DND-41 (cell line): ENCODE measurements around the gene LILRA6.

Experiments used
- ATAC-seq: fragments of 200-7000 bp; cut with Tn5 transposase; 3 replicates; pipeline ENCODE4 v1.9.1; 2021; ENCODE audit warnings: low read depth; ENCODE audit not compliant: insufficient read depth
- DNase-seq: peaks from one replicate; pipeline ENCODE4 v3.0.0-alpha.2; 2020
- H2AFZ ChIP-seq: 2 replicates; pipeline ENCODE4 v1.6.0; 2012; ENCODE audit warnings: low read depth, low read length
- H3K27ac ChIP-seq: 2 replicates; pipeline ENCODE4 v1.5.1; 2012; ENCODE audit warnings: low read length, inconsistent platforms
- H3K27me3 ChIP-seq: fragments of 200-600 bp; sonication (generic); 2 replicates; pipeline ENCODE4 v1.6.0; 2012; ENCODE audit warnings: low read length, mild to moderate bottlenecking, inconsistent platforms; ENCODE audit not compliant: insufficient read depth, poor library complexity
- H3K36me3 ChIP-seq: 2 replicates; pipeline ENCODE4 v1.5.1; 2012; ENCODE audit warnings: low read length, inconsistent platforms; ENCODE audit not compliant: insufficient read depth
- H3K4me1 ChIP-seq: 2 replicates; pipeline ENCODE4 v1.5.1; 2012; ENCODE audit warnings: mild to moderate bottlenecking, low read length; ENCODE audit not compliant: insufficient read depth
- H3K4me2 ChIP-seq: 2 replicates; pipeline ENCODE4 v1.6.0; 2012; ENCODE audit warnings: mild to moderate bottlenecking, moderate library complexity, low read length, inconsistent platforms; ENCODE audit not compliant: insufficient read depth
- H3K4me3 ChIP-seq, 2 experiments: fragments of 200-600 bp in 1 of 2; shearing (Covaris generic) in 1 of 2; 2 replicates each; pipeline ENCODE4 v1.5.1; 2012 to 2016; ENCODE audit warnings: inconsistent platforms in 2 of 2, low read length in 2 of 2, mild to moderate bottlenecking in 2 of 2, low read depth in 1 of 2, moderate library complexity in 1 of 2
- H3K79me2 ChIP-seq: 2 replicates; pipeline ENCODE4 v1.6.0; 2012; ENCODE audit warnings: low read length, inconsistent platforms; ENCODE audit not compliant: insufficient read depth
- H3K9ac ChIP-seq: 2 replicates; pipeline ENCODE4 v1.6.0; 2012; ENCODE audit warnings: low read depth, mild to moderate bottlenecking, inconsistent platforms, low read length, moderate library complexity
- H3K9me3 ChIP-seq: 2 replicates; pipeline ENCODE4 v1.5.1; 2012; ENCODE audit warnings: low read length, moderate library complexity, mild to moderate bottlenecking, inconsistent platforms; ENCODE audit not compliant: insufficient read depth, severe bottlenecking
- H4K20me1 ChIP-seq: 2 replicates; pipeline ENCODE4 v1.6.0; 2012; ENCODE audit warnings: low read length; ENCODE audit not compliant: insufficient read depth
- EZH2 ChIP-seq: IDR thresholded peaks from 3 replicates; pipeline ENCODE4 v1.6.1; 2012; ENCODE audit warnings: borderline replicate concordance, low read depth, mild to moderate bottlenecking, moderate library complexity, low read length, inconsistent platforms; ENCODE audit not compliant: severe bottlenecking
- TF ChIP-seq, protein P1 (sequence below): IDR thresholded peaks from 2 replicates; pipeline ENCODE4 v1.5.1; 2012; ENCODE audit warnings: borderline replicate concordance, low read length, moderate library complexity, mild to moderate bottlenecking; ENCODE audit not compliant: poor library complexity, severe bottlenecking; ENCODE audit errors: extremely low read depth

Gene LILRA6

DNA sequence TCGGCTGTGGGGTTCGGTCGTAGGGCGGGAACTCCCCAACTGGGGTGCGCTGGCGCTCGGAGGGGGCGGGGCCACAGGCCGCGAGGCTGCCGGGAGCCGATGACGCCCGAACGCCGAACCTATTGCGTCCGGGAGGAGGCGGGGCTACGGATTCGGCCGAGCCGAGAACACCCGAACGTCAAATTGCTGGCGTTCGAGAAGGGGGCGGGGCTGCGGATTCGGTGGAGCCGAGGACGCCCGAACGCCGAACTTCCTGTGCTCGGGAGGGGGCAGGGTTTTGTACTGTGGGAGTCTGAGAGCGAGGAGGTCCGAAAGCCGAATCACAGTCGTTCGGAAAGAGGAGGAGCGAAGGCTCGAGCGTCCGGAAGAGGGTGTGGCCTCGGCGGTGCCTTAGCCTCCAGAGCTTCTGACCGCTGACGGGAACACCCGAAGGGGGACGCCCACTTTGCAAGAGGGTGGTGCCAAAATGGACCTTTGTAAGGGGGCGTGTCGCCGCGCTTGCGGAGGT is 52.0 kb downstream of the LILRA6 start:
- peaks cover 29% of the 10 kb centered on the region for H3K36me3 ChIP-seq
- ATAC-seq (peak; percentile 70), DNase-seq (peak; percentile 100)
- no peaks in the 10 kb centered on the region for H3K27me3 ChIP-seq
- peaks cover 37% of the 10 kb centered on the region for H3K79me2 ChIP-seq
- H2AFZ ChIP-seq = peak overlapping the region; percentile 83
- peak overlapping the region; percentile 80 for H3K9ac ChIP-seq
- TF ChIP-seq, protein P1, sequence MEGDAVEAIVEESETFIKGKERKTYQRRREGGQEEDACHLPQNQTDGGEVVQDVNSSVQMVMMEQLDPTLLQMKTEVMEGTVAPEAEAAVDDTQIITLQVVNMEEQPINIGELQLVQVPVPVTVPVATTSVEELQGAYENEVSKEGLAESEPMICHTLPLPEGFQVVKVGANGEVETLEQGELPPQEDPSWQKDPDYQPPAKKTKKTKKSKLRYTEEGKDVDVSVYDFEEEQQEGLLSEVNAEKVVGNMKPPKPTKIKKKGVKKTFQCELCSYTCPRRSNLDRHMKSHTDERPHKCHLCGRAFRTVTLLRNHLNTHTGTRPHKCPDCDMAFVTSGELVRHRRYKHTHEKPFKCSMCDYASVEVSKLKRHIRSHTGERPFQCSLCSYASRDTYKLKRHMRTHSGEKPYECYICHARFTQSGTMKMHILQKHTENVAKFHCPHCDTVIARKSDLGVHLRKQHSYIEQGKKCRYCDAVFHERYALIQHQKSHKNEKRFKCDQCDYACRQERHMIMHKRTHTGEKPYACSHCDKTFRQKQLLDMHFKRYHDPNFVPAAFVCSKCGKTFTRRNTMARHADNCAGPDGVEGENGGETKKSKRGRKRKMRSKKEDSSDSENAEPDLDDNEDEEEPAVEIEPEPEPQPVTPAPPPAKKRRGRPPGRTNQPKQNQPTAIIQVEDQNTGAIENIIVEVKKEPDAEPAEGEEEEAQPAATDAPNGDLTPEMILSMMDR = no peak
- TF ChIP-seq EZH2 = no peak
- H3K27ac ChIP-seq = peak overlapping the region; percentile 98
- H4K20me1 ChIP-seq = peaks cover 16% of the 10 kb centered on the region
- H3K4me3 ChIP-seq = peak overlapping the region; percentile 47 to 66; a peak in 3 of 4 replicates
- peak overlapping the region; percentile 88 for H3K4me2 ChIP-seq
- H3K9me3 ChIP-seq = no peaks in the 10 kb centered on the region
- peaks cover 37% of the 10 kb centered on the region for H3K4me1 ChIP-seq

DNA sequence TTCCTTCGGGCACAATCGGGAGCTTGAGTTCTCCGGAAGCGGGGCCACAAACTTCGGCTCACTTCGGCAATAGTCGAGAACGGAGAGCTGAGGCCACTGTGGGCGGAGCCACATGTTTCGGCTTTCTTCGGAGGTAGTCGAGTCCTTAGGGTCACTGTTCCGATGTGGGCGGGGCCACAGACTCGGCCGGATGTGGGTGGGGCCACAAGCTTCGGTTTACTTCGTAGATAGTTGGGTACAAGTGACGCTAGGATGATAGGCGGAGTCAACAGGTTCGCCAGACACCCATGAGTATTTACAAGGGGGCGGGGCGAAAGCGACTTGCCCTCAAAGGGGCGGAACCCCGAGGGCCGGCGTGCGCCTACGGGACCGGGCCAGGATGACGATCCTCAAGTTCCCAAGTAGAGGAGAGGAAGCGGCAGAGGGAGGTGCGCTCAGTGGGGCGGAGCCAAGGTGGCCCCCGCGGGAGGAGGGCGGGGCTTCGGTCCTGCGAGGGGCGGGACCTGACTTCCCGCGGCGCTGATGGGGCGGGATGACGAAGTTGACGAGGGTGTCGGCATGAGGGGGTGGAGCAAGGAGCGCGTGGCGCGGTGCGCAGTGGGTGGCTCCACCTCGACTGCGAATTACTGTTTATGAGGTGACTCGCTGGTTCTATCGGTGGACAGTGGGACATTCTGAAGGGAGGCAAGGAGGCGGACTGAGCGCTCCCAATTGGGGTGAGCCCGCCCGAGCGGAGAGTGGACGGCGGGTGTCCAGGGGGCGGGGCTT is 52.7 kb downstream of the LILRA6 start:
- ATAC-seq = peak; percentile 66
- TF ChIP-seq, protein P1 = no peak
- no peak for TF ChIP-seq EZH2
- peak overlapping the region; percentile 84 for H3K9ac ChIP-seq
- no peaks in the 10 kb centered on the region for H3K27me3 ChIP-seq
- H3K27ac ChIP-seq = peak overlapping the region; percentile 98
- peaks cover 16% of the 10 kb centered on the region for H4K20me1 ChIP-seq
- peaks cover 37% of the 10 kb centered on the region for H3K4me1 ChIP-seq
- DNase-seq = peak; percentile 100
- H3K9me3 ChIP-seq = no peaks in the 10 kb centered on the region
- peak overlapping the region; percentile 30 to 73; a peak in 3 of 4 replicates for H3K4me3 ChIP-seq
- H3K36me3 ChIP-seq = peaks cover 29% of the 10 kb centered on the region
- peak overlapping the region; percentile 83 for H2AFZ ChIP-seq
- peak overlapping the region; percentile 69 for H3K4me2 ChIP-seq
- peaks cover 37% of the 10 kb centered on the region for H3K79me2 ChIP-seq

DNA sequence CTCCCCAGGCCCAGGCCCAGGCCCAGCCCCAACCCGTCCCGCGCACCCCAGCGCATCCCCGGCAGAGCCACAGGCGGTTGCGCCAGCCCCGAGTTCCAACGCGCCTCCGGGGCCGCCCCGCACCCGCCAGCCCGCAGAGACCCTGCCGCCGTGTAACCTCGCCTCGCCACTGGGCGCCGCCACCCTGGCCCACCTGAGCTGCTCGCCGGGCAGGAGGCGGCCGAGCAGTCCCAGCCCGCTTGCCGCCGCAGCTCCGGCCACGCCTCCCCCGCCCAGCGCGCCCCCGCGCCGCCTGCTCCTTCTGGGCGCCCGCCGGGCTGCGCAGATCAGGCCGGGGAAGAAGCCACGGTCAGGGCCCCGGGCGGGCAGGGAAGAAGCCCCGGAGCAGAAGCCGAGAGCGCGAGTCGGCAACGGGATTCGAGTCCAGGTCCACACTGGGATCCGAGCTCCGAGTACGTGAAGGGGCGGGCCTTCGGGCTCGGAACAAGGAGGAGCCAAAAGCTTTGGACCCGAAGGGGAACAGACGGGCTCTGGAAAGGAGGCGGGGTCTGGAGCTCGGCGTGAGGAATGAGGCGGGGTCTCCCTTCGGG is 53.4 kb downstream of the LILRA6 start, which contains the start of gene MBOAT7:
MBOAT7 (minus strand) TSS at position 436 of the 590 bp plus-strand sequence. CDS start 1,072 bp downstream, outside the sequence.
- peaks cover 37% of the 10 kb centered on the region for H3K4me1 ChIP-seq
- H3K79me2 ChIP-seq = peaks cover 37% of the 10 kb centered on the region
- H4K20me1 ChIP-seq = peaks cover 16% of the 10 kb centered on the region
- H3K36me3 ChIP-seq = peaks cover 26% of the 10 kb centered on the region
- DNase-seq (no peak), ATAC-seq (peak; percentile 6)
- peak within 1 kb of the TSS; percentile 60 to 73; a peak in 3 of 4 replicates for H3K4me3 ChIP-seq
- no peak for TF ChIP-seq EZH2
- TF ChIP-seq, protein P1 = peak; percentile 35
- H3K27me3 ChIP-seq = no peaks in the 10 kb centered on the region
- no peaks in the 10 kb centered on the region for H3K9me3 ChIP-seq
- H3K9ac ChIP-seq = peak within 1 kb of the TSS; percentile 84
- peak within 1 kb of the TSS; percentile 83 for H2AFZ ChIP-seq
- H3K27ac ChIP-seq = peak within 1 kb of the TSS; percentile 98
- H3K4me2 ChIP-seq = peak within 1 kb of the TSS; percentile 69
